C4-2B (cell line): ENCODE measurements around the gene RGS2.

Experiments used
- H3K27ac ChIP-seq: fragments of 450-650 bp; 2 replicates; pipeline ENCODE4 v1.5.1; 2017
- ZFX ChIP-seq: fragments of 450-650 bp; IDR thresholded peaks from 2 replicates; pipeline ENCODE4 v1.6.1; 2017
- TF ChIP-seq, protein P1 (sequence below): fragments of 450-650 bp; conservative IDR thresholded peaks from 2 replicates; pipeline ENCODE4 v1.5.1; 2017; ENCODE audit warnings: mild to moderate bottlenecking

The RGS2 gene

GRCh38 chr1:192784397-192784796 lies 24.4 kb upstream of the RGS2 start:
- TF ChIP-seq ZFX: no peak
- TF ChIP-seq, protein P1, sequence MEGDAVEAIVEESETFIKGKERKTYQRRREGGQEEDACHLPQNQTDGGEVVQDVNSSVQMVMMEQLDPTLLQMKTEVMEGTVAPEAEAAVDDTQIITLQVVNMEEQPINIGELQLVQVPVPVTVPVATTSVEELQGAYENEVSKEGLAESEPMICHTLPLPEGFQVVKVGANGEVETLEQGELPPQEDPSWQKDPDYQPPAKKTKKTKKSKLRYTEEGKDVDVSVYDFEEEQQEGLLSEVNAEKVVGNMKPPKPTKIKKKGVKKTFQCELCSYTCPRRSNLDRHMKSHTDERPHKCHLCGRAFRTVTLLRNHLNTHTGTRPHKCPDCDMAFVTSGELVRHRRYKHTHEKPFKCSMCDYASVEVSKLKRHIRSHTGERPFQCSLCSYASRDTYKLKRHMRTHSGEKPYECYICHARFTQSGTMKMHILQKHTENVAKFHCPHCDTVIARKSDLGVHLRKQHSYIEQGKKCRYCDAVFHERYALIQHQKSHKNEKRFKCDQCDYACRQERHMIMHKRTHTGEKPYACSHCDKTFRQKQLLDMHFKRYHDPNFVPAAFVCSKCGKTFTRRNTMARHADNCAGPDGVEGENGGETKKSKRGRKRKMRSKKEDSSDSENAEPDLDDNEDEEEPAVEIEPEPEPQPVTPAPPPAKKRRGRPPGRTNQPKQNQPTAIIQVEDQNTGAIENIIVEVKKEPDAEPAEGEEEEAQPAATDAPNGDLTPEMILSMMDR: no peak

GRCh38 chr1:192786576-192786975 lies 22.3 kb upstream of the RGS2 start:
- TF ChIP-seq, protein P1: no peak
- no peak for TF ChIP-seq ZFX
- H3K27ac ChIP-seq: no peak overlapping the region

More at GRCh38 chr1:192784397-192784796, 24.4 kb upstream of the RGS2 start:
- no peak overlapping the region for H3K27ac ChIP-seq

DNA sequence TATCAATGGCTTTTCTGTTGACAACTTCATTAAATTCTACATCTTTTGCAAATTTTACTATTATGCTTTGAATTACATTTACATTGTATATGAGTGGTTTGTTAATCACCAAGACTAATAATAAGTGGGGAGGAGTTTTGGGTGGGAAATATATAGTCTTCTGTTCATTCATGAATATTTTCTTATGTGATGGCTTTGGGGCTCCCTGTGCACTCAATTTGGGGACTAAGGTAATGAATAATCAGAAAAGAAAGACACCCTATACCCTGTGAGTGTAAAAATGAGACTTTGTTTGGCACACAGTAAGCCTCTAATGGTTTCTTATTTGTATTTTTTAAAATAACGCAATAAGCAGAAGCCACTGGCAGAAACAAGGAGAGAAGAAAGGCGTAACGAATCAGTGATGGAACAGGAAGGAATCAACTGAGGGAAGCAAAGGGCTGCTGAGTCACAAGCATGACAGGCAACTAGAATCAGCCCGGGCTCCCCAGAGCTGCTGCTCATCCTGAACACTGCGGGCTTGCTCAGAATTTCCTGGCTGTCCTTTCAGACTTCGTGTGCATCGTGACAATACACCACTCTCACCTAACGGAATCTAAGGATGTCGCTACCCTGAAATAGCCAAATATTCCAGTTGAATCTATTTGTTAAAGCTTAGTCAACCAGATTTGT lies 20.8 kb upstream of the RGS2 start:
- TF ChIP-seq, protein P1: no peak
- no peak for TF ChIP-seq ZFX
- H3K27ac ChIP-seq: no peak overlapping the region

GRCh38 chr1:192789871-192790270 lies 19.0 kb upstream of the RGS2 start:
- TF ChIP-seq ZFX: no peak
- TF ChIP-seq, protein P1: no peak
- H3K27ac ChIP-seq: no peak overlapping the region

DNA sequence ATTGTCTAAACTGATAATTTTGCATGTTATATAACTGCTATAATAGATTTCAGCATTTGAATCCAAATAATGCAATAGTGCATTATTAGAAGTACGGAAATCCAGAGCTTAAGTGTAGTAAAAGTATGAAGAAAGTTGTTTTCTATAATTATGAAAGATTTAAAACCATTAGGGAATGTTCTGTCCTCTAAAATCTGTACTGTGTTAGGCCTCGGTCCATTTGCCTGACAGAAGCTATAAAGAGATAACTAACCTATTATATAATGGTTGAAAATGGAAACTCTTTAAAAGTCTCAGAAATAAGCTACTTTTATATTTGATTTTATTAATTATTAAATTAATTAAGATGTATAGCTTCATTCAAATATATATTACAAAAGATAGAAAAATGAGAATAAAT lies 16.2 kb upstream of the RGS2 start:
- TF ChIP-seq ZFX: no peak
- TF ChIP-seq, protein P1: no peak
- H3K27ac ChIP-seq: no peak overlapping the region

- TF ChIP-seq, protein P1: no peak
- TF ChIP-seq ZFX: no peak
These were observed 14.7 kb upstream of the RGS2 start for GRCh38 chr1:192793983-192794767.

DNA sequence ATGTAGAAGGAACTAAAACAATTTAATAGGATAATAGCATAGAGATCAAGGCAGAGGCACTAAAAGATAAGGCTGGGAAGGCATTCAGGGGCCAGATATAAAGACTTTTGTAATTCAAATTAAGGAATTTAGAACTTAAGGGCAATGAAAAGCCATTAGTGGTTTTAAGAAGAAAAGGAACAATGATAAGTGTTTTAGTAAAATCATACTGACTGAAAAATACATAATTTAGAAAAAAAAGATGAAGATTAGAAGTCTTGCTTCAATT lies 14.1 kb upstream of the RGS2 start:
- TF ChIP-seq, protein P1: no peak
- TF ChIP-seq ZFX: no peak
- H3K27ac ChIP-seq: no peak overlapping the region

More at GRCh38 chr1:192793983-192794767, 14.7 kb upstream of the RGS2 start:
- H3K27ac ChIP-seq: no peak overlapping the region
